HG03558 (cell line): Measurements from ENCODE around the gene RPTOR.
"Not testable (repeated sequence)": the region's sequence is repeated elsewhere in the genome, so short reads cannot be mapped to it uniquely, and the experiment has no call there.

Experiments used
- ATAC-seq: cut with Tn5 transposase; IDR thresholded peaks from one replicate; pipeline ENCODE4 v1.9.1; 2021; ENCODE audit warnings: moderate number of reproducible peaks; ENCODE audit not compliant: unreplicated experiment; ENCODE audit errors: extremely low read depth

The RPTOR gene

GRCh38 chr17:80753685-80754345, 209.2 kb downstream of the RPTOR start:
- no peak for ATAC-seq

- ATAC-seq = no peak
Measured at GRCh38 chr17:80754846-80755245, 210.2 kb downstream of the RPTOR start.

GRCh38 chr17:80755650-80756405, 211.2 kb downstream of the RPTOR start:
- no peak for ATAC-seq

- ATAC-seq = no peak
Measured at GRCh38 chr17:80758481-80759376, 214.1 kb downstream of the RPTOR start.

- ATAC-seq = no peak
Measured at GRCh38 chr17:80759377-80759673, 214.7 kb downstream of the RPTOR start.

GRCh38 chr17:80760511-80760911, 215.9 kb downstream of the RPTOR start:
- ATAC-seq = no peak

- ATAC-seq = no peak
Measured at GRCh38 chr17:80761110-80761871, 216.7 kb downstream of the RPTOR start.

GRCh38 chr17:80762076-80762475, 217.4 kb downstream of the RPTOR start:
- ATAC-seq = no peak

GRCh38 chr17:80763293-80763867, 218.7 kb downstream of the RPTOR start:
- no peak for ATAC-seq

GRCh38 chr17:80764627-80765145, 220.0 kb downstream of the RPTOR start:
- not testable (repeated sequence) for ATAC-seq

- ATAC-seq = no peak
Measured at GRCh38 chr17:80765241-80765961, 220.8 kb downstream of the RPTOR start.

GRCh38 chr17:80766290-80766855, 221.7 kb downstream of the RPTOR start:
- no peak for ATAC-seq

GRCh38 chr17:80768389-80768788, 223.8 kb downstream of the RPTOR start:
- no peak for ATAC-seq

GRCh38 chr17:80768936-80769335, 224.3 kb downstream of the RPTOR start:
- ATAC-seq = no peak

- ATAC-seq = no peak
Measured at GRCh38 chr17:80769516-80769915, 224.9 kb downstream of the RPTOR start.

- no peak for ATAC-seq
Measured at GRCh38 chr17:80769936-80770625, 225.4 kb downstream of the RPTOR start.

- no peak for ATAC-seq
Measured at GRCh38 chr17:80770881-80771611, 226.4 kb downstream of the RPTOR start.

GRCh38 chr17:80771612-80772005, 227.0 kb downstream of the RPTOR start:
- ATAC-seq = no peak
